Inflammatory macrophage treated with lipopolysaccharide for 4 hours (primary cell): ENCODE measurements around the gene VILL.
A peak's percentile ranks its signal among the peaks of the same experiment; 100 is the strongest.
"Not testable (repeated sequence)": the region's sequence is repeated elsewhere in the genome, so short reads cannot be mapped to it uniquely, and the experiment has no call there.

Experiments used
- DNase-seq: peaks from one replicate; pipeline ENCODE4 v3.0.0-alpha.2; 2020

VILL gene

GRCh38 chr3:38019658-38020341, 29.2 kb downstream of the VILL start:
- no peak for DNase-seq

DNA sequence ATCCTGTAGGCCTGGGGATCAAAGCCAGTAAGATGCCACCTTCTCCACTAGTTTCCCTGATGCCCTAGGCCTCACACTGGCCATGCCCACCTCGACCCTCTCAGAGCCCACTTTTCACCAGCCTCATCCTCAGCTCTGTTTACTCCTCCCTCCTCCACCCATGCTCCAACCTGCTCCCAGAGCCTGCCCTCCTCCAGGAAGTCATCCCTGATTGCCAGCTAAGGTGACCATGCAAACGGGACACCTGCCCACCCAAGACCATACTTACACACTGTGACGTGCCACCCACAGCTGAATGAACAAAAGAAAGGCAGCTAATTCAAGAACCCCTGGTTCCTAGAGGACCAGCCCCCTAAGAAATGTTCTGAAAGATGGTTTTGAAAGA, 29.7 kb downstream of the VILL start:
- DNase-seq: no peak

DNA sequence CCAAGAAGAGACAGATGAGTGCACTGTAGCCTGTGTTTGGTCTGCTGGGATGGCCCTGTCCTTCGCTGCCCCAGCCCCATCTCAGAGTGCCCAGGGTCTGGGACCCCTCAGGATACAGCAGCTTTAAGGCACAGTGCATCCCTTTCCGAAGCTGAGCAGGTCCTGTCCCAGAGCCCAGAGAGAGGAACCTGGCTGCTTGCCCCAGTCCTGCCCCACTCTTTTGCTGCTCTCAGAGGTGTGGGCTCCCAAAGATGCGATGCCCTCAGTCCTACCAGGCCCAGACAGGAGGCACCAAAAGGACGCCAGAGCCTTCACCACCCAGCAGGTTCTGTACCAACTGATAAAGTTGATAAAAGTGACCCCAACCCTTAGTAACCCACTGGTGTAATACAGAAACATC, 30.6 kb downstream of the VILL start:
- DNase-seq: no peak

- no peak for DNase-seq
Observed at GRCh38 chr3:38022301-38022700, 31.7 kb downstream of the VILL start.

GRCh38 chr3:38022896-38023709, 32.5 kb downstream of the VILL start:
- DNase-seq: peak; percentile 8

- DNase-seq: no peak
Observed at GRCh38 chr3:38026856-38027255, 36.3 kb downstream of the VILL start.

DNA sequence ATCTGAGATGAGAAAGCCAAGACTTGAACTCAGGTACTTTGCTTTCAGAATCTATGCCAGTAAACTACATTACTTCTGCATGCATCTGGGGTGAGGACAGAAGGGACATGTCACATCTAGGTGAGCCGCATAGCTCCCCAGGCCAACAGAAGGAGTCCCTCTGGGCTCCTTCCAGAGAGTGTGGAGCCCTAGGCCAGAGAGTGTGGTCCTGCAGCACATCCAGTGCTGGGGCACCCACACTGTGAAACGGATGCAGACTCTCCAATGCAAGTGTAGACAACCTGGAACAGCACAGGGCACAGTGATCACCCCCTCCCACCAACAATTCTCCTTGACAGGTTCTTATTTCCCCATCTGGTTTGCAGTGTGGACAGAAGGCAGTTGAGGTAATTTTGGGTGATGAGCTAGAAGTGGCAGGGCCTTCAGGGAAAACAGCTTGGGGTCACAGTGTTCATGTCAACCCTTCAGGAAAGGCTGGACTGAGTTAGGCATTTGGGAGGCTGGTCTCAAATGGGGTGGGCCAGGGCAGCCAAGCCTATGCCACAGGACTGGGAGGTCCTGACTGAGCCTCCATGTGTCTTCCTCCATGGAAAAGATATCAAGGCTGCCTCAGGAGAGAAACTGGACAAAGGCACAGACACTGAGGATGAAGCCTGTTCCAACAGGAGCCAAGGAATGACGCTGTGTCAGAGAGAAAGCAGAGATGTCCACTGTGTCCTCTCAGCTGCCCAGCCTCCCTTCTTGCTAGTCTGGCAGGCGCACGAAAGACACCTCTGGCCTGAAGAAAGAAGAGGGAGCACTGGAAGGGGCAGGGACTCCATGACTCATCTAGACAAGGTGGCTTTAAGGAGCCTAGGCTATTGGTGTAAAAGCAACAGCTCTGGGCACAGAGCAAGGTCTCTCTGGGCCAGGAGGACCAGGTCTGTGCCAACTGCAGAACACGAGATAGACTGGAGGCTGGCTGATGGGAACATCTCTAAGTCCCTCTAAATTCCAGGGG, 37.2 kb downstream of the VILL start:
- no peak for DNase-seq

GRCh38 chr3:38028621-38029361, 38.2 kb downstream of the VILL start:
- no peak for DNase-seq

GRCh38 chr3:38029400-38030125, 39.0 kb downstream of the VILL start, which contains the start of gene PLCD1:
Gene PLCD1 (minus strand): TSS chr3:38029642. CDS start chr3:38029539, 103 bp downstream.
- peak; percentile 58 for DNase-seq

- DNase-seq: no peak
Observed at GRCh38 chr3:38030126-38031021, 39.8 kb downstream of the VILL start.

GRCh38 chr3:38031022-38031994, 40.7 kb downstream of the VILL start:
- DNase-seq: peak; percentile 59

GRCh38 chr3:38032328-38032865, 41.8 kb downstream of the VILL start:
- DNase-seq: no peak

DNA sequence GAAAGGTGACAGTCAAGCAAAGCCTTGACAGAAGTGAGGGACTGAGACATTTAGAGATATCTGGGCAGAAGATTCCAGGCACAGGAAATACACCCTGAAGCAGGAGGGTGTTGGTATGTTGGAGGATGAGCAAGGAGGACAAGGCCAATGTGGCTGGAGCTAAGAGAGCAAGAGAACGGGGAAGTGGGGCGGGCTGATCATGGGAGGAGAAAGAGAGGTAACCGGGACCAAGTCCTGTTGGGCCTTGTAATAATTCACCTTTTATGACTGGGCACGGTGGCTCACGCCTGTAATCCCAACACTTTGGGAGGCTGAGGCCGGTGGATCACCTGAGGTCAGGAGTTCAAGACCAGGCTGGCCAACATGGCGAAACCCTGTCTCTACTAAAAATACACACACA, 43.0 kb downstream of the VILL start:
- not testable (repeated sequence) for DNase-seq

DNA sequence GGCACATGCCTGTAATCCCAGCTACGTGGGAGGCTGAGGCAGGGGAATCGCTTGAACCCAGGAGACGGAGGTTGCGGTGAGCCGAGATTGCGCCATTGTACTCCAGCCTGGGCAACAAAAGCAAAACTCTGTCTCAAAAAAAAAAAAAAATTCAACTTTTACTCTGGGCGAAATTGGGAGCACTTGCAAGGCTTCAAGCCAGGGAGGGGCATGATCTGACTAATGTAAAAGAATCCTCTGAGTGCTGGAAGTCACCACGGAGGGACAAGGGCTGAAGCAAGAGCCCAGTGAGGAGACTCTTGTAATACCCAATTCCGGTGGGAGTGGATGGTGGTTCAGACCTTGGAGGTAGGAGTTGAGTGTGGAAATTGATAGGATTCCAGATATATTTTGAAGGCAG, 43.7 kb downstream of the VILL start:
- DNase-seq: not testable (repeated sequence)

DNA sequence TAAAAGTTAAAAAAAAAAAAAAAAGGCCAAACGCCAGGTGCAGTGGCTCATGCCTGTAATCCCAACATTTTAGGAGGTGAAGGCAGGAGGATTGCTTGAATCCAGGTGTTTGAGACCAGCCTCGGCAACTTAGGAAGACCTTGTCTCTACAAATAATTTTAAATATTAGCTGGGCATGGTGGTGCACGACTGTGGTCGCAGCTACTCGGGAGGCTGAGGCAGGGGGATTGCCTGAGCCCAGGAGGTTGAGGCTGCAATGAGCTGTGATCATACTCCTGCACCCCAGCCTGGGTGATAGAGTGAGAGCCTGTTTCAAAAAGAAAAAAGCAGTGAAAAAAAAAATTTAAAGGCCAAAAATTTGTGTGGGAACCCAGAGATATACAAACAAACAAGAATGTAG, 45.7 kb downstream of the VILL start:
- DNase-seq: no peak

DNA sequence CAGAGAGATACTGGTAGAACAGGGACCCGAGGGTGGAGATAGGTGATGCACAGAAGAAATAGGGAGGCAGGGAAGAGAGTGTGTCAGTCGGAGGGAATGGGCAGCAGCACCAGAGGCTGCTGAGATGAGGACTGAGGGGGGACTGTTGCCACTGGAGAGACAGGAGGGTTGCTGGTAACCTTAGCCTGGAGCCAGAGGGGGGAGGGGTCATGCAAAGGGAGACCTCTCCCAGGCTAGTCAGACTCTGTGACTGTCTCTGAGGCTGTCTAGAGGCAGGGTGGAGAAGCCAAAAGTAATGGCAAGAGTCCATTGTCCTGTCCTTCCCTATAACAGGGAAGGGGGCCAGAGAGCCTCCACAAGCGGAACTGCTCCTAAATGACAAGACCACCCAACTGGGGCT, 46.3 kb downstream of the VILL start:
- no peak for DNase-seq

GRCh38 chr3:38038447-38038911, 47.9 kb downstream of the VILL start:
- peak; percentile 36 for DNase-seq

GRCh38 chr3:38039101-38039898, 48.7 kb downstream of the VILL start, which contains the start of gene DLEC1:
Gene DLEC1 (plus strand): TSS chr3:38039208. CDS start chr3:38039226, 18 bp downstream.
- DNase-seq: peak; percentile 87
